HT-29 (cell line): ENCODE data around the gene SLCO1C1. TPM values are rescaled to one million over a fixed set of nuclear protein-coding genes. Genes with fewer than 3 reads are reported as not detected.

Source experiments
- DNase-seq: peaks from one replicate; pipeline ENCODE4 v3.0.0-alpha.2; 2015; ENCODE audit warnings: low spot score
- total RNA-seq: library from RNA; depleted of rRNA; stranded (reverse); fragments of >200 nt; shearing (Covaris generic); gene quantifications from 2 replicates; pipeline ENCODE4 v1.2.3, GENCODE V29; 2014; rRNA removed

SLCO1C1 gene
- total RNA-seq, 1 experiment from 2014 or later, result not detected

GRCh38 chr12:20792971-20793370, 97.8 kb downstream of the SLCO1C1 start:
- no peak for DNase-seq

GRCh38 chr12:20798554-20798953, 103.4 kb downstream of the SLCO1C1 start:
- peak; percentile 66 for DNase-seq

GRCh38 chr12:20800160-20800559, 105.0 kb downstream of the SLCO1C1 start:
- DNase-seq, result no peak

- no peak for DNase-seq
Measured at GRCh38 chr12:20801035-20801434, 105.9 kb downstream of the SLCO1C1 start.

Other genes with a start within 250 kb of the SLCO1C1 start
- gene SLCO1B3, start 115.4 kb downstream of the SLCO1C1 start, total RNA-seq, result 2.6 and 3.2 TPM in 2 replicates